Neuronal stem cell (in vitro differentiated cells): ENCODE data around the gene GRIN3B.

Source experiments
- DNase-seq: peaks from one replicate; pipeline ENCODE4 v3.0.0-alpha.2; 2013; ENCODE audit warnings: low spot score
- H2AFZ ChIP-seq: one replicate; pipeline ENCODE4 v1.6.1; 2013; ENCODE audit warnings: mild to moderate bottlenecking, low read length, inconsistent platforms
- H2AK5ac ChIP-seq: 2 replicates; pipeline ENCODE4 v1.6.1; 2013; ENCODE audit warnings: low read depth, mild to moderate bottlenecking, inconsistent platforms, low read length, moderate library complexity, mixed read lengths
- H2BK120ac ChIP-seq: 2 replicates; pipeline ENCODE4 v1.6.1; 2013; ENCODE audit warnings: low read depth, mild to moderate bottlenecking, inconsistent platforms, low read length, moderate library complexity, mixed read lengths
- H2BK12ac ChIP-seq: one replicate; pipeline ENCODE4 v1.6.1; 2013; ENCODE audit warnings: low read length, inconsistent platforms
- H2BK15ac ChIP-seq: 2 replicates; pipeline ENCODE4 v1.6.1; 2013; ENCODE audit warnings: mild to moderate bottlenecking, low read length, inconsistent platforms, mixed read lengths
- H2BK5ac ChIP-seq: one replicate; pipeline ENCODE4 v1.6.1; 2013; ENCODE audit warnings: inconsistent platforms, mild to moderate bottlenecking, low read length, moderate library complexity
- H3K14ac ChIP-seq: one replicate; pipeline ENCODE4 v1.6.1; 2013; ENCODE audit warnings: low read length, inconsistent platforms
- H3K18ac ChIP-seq: 2 replicates; pipeline ENCODE4 v1.6.1; 2013; ENCODE audit warnings: low read length, inconsistent platforms
- H3K23ac ChIP-seq: 2 replicates; pipeline ENCODE4 v1.6.1; 2013; ENCODE audit warnings: low read depth, mild to moderate bottlenecking, mixed read lengths, low read length, inconsistent platforms; ENCODE audit not compliant: poor library complexity
- H3K27ac ChIP-seq: replicated peaks from 3 replicates; pipeline ENCODE4 v1.5.1; 2013; ENCODE audit warnings: low read length, inconsistent platforms
- H3K27me3 ChIP-seq, 3 experiments: 2 replicates each; pipeline ENCODE4 v1.6.1; 2013; ENCODE audit warnings: low read length in 3 of 3, mild to moderate bottlenecking in 2 of 3, inconsistent platforms in 1 of 3, low read depth in 1 of 3, mixed read lengths in 1 of 3, moderate library complexity in 1 of 3; ENCODE audit not compliant: control insufficient read depth in 3 of 3, insufficient read depth in 3 of 3
- H3K36me3 ChIP-seq, 2 donors: replicated peaks in 1 of 2; 2 replicates each; pipeline ENCODE4 v1.6.1; 2013; ENCODE audit warnings: low read length in 2 of 2; ENCODE audit not compliant: control insufficient read depth in 2 of 2, insufficient read depth in 2 of 2
- H3K4ac ChIP-seq: 2 replicates; pipeline ENCODE4 v1.6.1; 2013; ENCODE audit warnings: inconsistent platforms, mild to moderate bottlenecking, low read length, moderate library complexity
- H3K4me1 ChIP-seq, 2 donors: 1 replicate in 1 of 2; 2 replicates in 1 of 2; pipeline ENCODE4 v1.6.1; 2013; ENCODE audit warnings: low read length in 2 of 2, low read depth in 1 of 2; ENCODE audit not compliant: control insufficient read depth in 2 of 2, insufficient read depth in 1 of 2
- H3K4me2 ChIP-seq: one replicate; pipeline ENCODE4 v1.6.1; 2013; ENCODE audit warnings: mild to moderate bottlenecking, low read length, inconsistent platforms; ENCODE audit not compliant: insufficient read depth, poor library complexity, severe bottlenecking
- H3K4me3 ChIP-seq, 2 donors: 2 replicates each; pipeline ENCODE4 v1.5.1; 2013; ENCODE audit warnings: low read length in 2 of 2, mild to moderate bottlenecking in 2 of 2, inconsistent platforms in 1 of 2, moderate library complexity in 1 of 2
- H3K79me1 ChIP-seq: one replicate; pipeline ENCODE4 v1.6.1; 2013; ENCODE audit warnings: low read depth, mild to moderate bottlenecking, inconsistent platforms, low read length, moderate library complexity
- H3K9ac ChIP-seq: one replicate; pipeline ENCODE4 v1.6.1; 2013; ENCODE audit warnings: mild to moderate bottlenecking, low read depth, low read length, inconsistent platforms; ENCODE audit not compliant: poor library complexity
- H3K9me3 ChIP-seq, 2 donors: replicated peaks in 1 of 2; 2 replicates each; pipeline versions ENCODE3 to v1.6.1; 2013; ENCODE audit warnings: low read length in 2 of 2, mild to moderate bottlenecking in 2 of 2, inconsistent platforms in 1 of 2, low read depth in 1 of 2, mixed read lengths in 1 of 2, moderate library complexity in 1 of 2; ENCODE audit not compliant: control insufficient read depth in 2 of 2, insufficient read depth in 1 of 2
- H4K8ac ChIP-seq: one replicate; pipeline ENCODE4 v1.6.1; 2013; ENCODE audit warnings: low read depth, mild to moderate bottlenecking, inconsistent platforms, low read length, moderate library complexity
- H4K91ac ChIP-seq: one replicate; pipeline ENCODE4 v1.6.1; 2013; ENCODE audit warnings: low read length, low read depth, mild to moderate bottlenecking, inconsistent platforms; ENCODE audit not compliant: poor library complexity
- WGBS, 2 donors: extraction: QIAGEN DNeasy Blood & Tissue Kit; methylation state at CpG; one replicate each; pipeline ENCODE4 v1.1.7; 2013; ENCODE audit warnings: missing lambda C conversion rate in 2 of 2, mixed read lengths in 1 of 2; ENCODE audit not compliant: insufficient read length in 2 of 2, insufficient replicate concordance in 1 of 2; ENCODE audit errors: extremely low coverage in 2 of 2; 5-methylcytosine and 5-hydroxymethylcytosine counted together

GRIN3B gene

DNA sequence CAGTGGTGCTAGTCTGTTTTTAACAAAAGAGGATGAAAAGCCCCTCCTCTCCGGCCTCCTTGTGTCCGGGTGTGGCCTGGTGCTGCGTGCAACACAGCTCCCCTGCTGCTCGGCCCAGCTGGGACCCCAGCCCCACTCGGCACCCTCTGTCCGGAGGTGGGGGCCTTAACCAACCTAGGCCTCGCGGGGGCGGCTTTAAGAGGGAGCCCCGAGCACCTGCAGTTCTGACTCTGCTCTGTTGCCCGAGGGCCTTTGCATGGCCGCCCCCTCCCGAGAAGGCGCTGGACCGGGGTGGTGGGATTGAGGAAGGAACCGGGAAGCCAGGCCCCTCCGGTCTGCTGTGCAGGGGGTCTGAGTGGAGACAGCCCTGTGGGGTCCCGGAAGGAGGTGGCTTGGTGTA, 5.7 kb upstream of the GRIN3B start:
- DNase-seq = no peak
- WGBS, 2 donors = no CpG with 5 or more reads among the region's 18 CpGs
- H3K14ac ChIP-seq = no peak overlapping the region

DNA sequence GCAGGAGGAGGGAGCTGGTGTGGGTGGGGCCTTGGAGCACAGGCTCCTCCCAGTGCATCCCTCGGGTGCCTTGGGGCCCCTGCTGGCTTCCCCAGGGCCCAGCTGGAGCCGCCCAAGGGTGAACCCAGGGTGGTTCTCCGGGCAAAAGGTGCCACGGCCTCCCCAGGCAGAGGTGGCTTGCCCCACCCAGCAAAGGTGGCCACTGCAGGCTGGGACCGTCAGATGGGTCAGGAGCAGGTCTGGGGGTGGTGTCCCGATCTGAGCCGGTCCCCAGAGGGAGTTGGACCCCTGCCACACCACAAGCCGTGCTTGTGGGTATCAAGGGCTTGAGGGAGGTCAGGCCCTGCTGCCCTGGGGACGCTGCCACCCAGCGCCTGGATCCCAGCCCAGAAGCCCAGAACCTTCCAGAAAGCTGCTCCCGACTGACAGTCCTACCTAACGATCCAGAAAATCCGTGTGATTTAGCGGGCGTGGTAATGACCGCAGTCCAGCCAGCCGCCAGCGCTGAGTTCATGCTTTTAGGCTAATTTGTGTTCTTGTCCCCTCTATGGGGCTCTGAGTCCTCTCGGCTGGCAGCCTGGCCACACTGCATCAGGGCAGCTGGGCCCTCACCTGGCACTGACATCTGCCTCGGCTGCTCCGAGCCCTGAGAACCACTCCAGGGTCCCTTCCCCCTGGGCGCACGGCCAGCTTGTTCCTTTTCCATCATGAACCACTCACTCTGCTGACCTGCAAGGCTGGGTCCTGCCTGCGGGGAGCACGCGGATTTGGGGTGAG, 5.0 kb upstream of the GRIN3B start:
- Histone ChIP-seq H3K4ac (no peak overlapping the region), H3K27me3 (peaks cover 0 to 35% (median 10%) of the 10 kb centered on the region in 3 experiments), H2BK15ac (peak overlapping the region; percentile 55), H3K4me3 (no peak overlapping the region), H4K8ac (no peak overlapping the region), H2BK5ac (no peak overlapping the region), H3K18ac (no peak overlapping the region), H2AK5ac (peak overlapping the region; percentile 75), H3K14ac (no peak overlapping the region), H3K36me3 (peaks cover 9 to 31% of the 10 kb centered on the region in 2 donors), H3K9ac (no peak overlapping the region), H2BK12ac (peak overlapping the region; percentile 58), H3K4me1 (peaks cover 3 to 6% of the 10 kb centered on the region in 2 donors), H2BK120ac (peak overlapping the region; percentile 18), H3K4me2 (no peak overlapping the region), H4K91ac (no peak overlapping the region), H3K23ac (peak overlapping the region; percentile 96), H2AFZ (no peak overlapping the region), H3K27ac (no peak overlapping the region), H3K79me1 (peaks cover 6% of the 10 kb centered on the region), H3K9me3 (no peaks in the 10 kb centered on the region)
- no CpG with 5 or more reads among the region's 26 CpGs for WGBS, 2 donors
- no peak for DNase-seq

More for the DNA sequence above, 5.7 kb upstream of the GRIN3B start:
- no peak overlapping the region for H3K18ac ChIP-seq
- H2BK12ac ChIP-seq = no peak overlapping the region
- no peak overlapping the region for H2AFZ ChIP-seq
- no peak overlapping the region for H3K27ac ChIP-seq
- no peak overlapping the region for H3K4ac ChIP-seq
- peaks cover 6% of the 10 kb centered on the region for H3K79me1 ChIP-seq
- no peak overlapping the region for H3K23ac ChIP-seq
- peaks cover 13 to 38% of the 10 kb centered on the region in 2 donors for H3K36me3 ChIP-seq
- no peak overlapping the region for H2BK5ac ChIP-seq
- no peak overlapping the region for H4K91ac ChIP-seq
- H3K4me2 ChIP-seq = no peak overlapping the region
- no peak overlapping the region for H3K4me3 ChIP-seq
- no peak overlapping the region for H3K9ac ChIP-seq
- no peaks in the 10 kb centered on the region for H3K9me3 ChIP-seq
- no peak overlapping the region for H4K8ac ChIP-seq
- no peak overlapping the region for H2BK15ac ChIP-seq
- peaks cover 0 to 34% (median 9%) of the 10 kb centered on the region in 3 experiments for H3K27me3 ChIP-seq
- no peak overlapping the region for H2BK120ac ChIP-seq
- no peak overlapping the region for H2AK5ac ChIP-seq
- peaks cover 3 to 6% of the 10 kb centered on the region in 2 donors for H3K4me1 ChIP-seq

DNA sequence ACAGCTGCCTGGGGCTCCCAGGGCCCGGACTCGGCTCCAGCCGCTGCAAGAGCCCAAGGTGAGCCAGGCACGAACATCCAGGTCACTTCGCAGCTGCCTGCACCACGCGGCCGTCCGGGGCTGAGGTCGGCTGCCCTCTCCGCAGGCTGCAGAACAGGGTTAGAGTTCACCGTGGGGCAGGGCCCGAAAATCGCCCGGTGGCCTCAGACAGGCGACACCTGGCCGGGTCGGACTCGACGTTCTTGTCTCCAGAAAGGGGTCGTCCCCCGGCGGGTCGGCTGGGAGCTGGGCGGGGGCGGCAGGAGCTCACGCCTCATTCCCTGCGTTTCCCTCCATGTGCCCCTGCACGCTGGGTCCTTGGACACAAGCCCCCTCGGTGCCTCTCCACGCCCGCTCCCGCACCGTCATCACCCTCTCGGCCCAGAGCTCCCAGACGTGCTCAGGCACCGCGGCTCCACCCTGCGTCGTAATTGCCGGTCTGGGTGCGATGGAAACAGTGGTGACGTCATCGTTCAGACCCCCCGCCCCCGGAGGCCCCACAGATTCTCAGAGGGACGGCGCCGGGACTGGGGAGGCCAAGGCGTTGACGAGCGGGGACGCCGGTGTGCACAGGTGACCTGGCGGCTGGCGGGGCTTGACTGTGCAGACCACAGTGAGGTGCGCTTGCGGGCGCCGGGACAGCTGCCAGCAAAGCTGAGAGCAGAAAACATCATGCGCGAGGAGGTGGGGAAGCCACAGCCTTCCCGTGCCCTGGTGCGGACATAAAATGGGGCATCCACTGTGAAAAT, 4.0 kb upstream of the GRIN3B start:
- Histone ChIP-seq H3K23ac (peak overlapping the region; percentile 96), H3K9me3 (no peaks in the 10 kb centered on the region), H3K9ac (peak overlapping the region; percentile 86), H3K27ac (no peak overlapping the region), H3K4ac (no peak overlapping the region), H2BK5ac (peak overlapping the region; percentile 53), H3K4me1 (peaks cover 7 to 8% of the 10 kb centered on the region in 2 donors), H3K79me1 (peaks cover 6% of the 10 kb centered on the region), H3K18ac (peak overlapping the region; percentile 94), H2AK5ac (peak overlapping the region; percentile 75), H2BK12ac (peak overlapping the region; percentile 84), H3K36me3 (peaks cover 0 to 21% of the 10 kb centered on the region in 2 donors), H3K27me3 (peaks cover 0 to 43% (median 15%) of the 10 kb centered on the region in 3 experiments), H2BK15ac (peak overlapping the region; percentile 67), H3K14ac (peak overlapping the region; percentile 56), H3K4me2 (peak overlapping the region; percentile 45), H4K91ac (no peak overlapping the region), H2AFZ (no peak overlapping the region), H4K8ac (peak overlapping the region; percentile 82), H2BK120ac (peak overlapping the region; percentile 18), H3K4me3 (no peak overlapping the region)
- DNase-seq = no peak
- WGBS, 2 donors = no CpG with 5 or more reads among the region's 64 CpGs

DNA sequence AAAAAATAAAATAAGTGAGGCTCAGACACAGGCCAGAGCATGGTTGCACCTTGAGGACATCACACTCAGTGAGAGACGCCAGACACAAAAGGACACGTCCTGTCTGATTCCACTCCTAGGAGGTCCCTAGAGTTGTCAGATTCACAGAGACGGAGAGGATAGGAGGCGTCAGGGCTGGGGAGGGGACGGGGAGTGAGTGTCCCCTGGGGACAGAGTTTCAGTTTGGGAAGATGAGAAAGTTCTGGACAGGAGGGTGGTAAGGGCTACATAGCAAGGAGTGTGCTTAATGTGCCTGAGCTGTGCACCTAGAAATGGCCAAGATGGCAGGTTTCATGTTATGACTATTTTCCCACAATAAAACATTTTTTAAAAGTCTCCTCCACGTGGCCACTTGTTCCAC, 2.2 kb upstream of the GRIN3B start:
- H3K18ac ChIP-seq = no peak overlapping the region
- H3K4ac ChIP-seq = no peak overlapping the region
- H3K4me3 ChIP-seq = no peak overlapping the region
- peaks cover 11% of the 10 kb centered on the region in 2 donors for H3K4me1 ChIP-seq
- H3K9ac ChIP-seq = no peak overlapping the region
- H2BK15ac ChIP-seq = peak overlapping the region; percentile 49
- DNase-seq = no peak
- no peak overlapping the region for H3K27ac ChIP-seq
- no CpG with 5 or more reads among the region's 6 CpGs for WGBS, 2 donors
- peaks cover 0 to 10% of the 10 kb centered on the region in 2 donors for H3K36me3 ChIP-seq
- no peak overlapping the region for H3K4me2 ChIP-seq
- no peak overlapping the region for H4K91ac ChIP-seq
- H4K8ac ChIP-seq = no peak overlapping the region
- H2AK5ac ChIP-seq = peak overlapping the region; percentile 56
- no peak overlapping the region for H2BK5ac ChIP-seq
- H3K27me3 ChIP-seq = peaks cover 0 to 47% (median 17%) of the 10 kb centered on the region in 3 experiments
- H2AFZ ChIP-seq = no peak overlapping the region
- H2BK12ac ChIP-seq = peak overlapping the region; percentile 41
- H3K14ac ChIP-seq = peak overlapping the region; percentile 38
- peaks cover 2% of the 10 kb centered on the region for H3K79me1 ChIP-seq
- no peak overlapping the region for H2BK120ac ChIP-seq
- no peaks in the 10 kb centered on the region for H3K9me3 ChIP-seq
- H3K23ac ChIP-seq = no peak overlapping the region
